AG09319 (cell line): ENCODE data around the gene RAD51B.

Source experiments
- DNase-seq: peaks from one replicate; pipeline ENCODE4 v3.0.0-alpha.2; 2010; ENCODE audit warnings: low read depth; ENCODE audit errors: extremely low read depth
- TF ChIP-seq, protein P1 (sequence below): IDR thresholded peaks from 2 replicates; pipeline ENCODE4 v1.5.1; 2011; ENCODE audit warnings: low read depth, mild to moderate bottlenecking, inconsistent platforms, low read length, moderate library complexity

RAD51B gene

GRCh38 chr14:68244262-68244980 is 424.8 kb downstream of the RAD51B start:
- DNase-seq, result no peak
- TF ChIP-seq, protein P1, sequence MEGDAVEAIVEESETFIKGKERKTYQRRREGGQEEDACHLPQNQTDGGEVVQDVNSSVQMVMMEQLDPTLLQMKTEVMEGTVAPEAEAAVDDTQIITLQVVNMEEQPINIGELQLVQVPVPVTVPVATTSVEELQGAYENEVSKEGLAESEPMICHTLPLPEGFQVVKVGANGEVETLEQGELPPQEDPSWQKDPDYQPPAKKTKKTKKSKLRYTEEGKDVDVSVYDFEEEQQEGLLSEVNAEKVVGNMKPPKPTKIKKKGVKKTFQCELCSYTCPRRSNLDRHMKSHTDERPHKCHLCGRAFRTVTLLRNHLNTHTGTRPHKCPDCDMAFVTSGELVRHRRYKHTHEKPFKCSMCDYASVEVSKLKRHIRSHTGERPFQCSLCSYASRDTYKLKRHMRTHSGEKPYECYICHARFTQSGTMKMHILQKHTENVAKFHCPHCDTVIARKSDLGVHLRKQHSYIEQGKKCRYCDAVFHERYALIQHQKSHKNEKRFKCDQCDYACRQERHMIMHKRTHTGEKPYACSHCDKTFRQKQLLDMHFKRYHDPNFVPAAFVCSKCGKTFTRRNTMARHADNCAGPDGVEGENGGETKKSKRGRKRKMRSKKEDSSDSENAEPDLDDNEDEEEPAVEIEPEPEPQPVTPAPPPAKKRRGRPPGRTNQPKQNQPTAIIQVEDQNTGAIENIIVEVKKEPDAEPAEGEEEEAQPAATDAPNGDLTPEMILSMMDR, result no peak

- DNase-seq, result no peak
- TF ChIP-seq, protein P1, result no peak
Observed at GRCh38 chr14:68245146-68246073, 425.8 kb downstream of the RAD51B start.

GRCh38 chr14:68246074-68246785 is 426.7 kb downstream of the RAD51B start:
- TF ChIP-seq, protein P1, result no peak
- no peak for DNase-seq

DNA sequence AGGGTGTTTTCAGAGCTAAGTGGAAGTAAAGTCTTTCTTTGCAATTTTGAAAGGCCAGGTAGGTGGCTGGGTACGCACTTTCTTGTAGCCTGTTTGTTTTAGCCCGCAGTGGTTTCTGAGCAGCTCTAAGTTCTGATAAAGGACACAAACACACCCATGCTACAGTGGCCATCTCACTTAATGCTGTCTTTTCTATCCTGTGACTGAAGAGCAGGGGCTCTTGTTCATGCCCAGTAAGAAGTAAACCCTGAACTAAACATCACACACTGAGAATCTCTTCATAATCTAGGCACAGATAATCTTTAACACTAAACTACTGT is 427.2 kb downstream of the RAD51B start:
- TF ChIP-seq, protein P1, result no peak
- no peak for DNase-seq

GRCh38 chr14:68247274-68247673 is 427.7 kb downstream of the RAD51B start:
- TF ChIP-seq, protein P1, result no peak
- no peak for DNase-seq

GRCh38 chr14:68247676-68248268 is 428.2 kb downstream of the RAD51B start:
- DNase-seq, result no peak
- TF ChIP-seq, protein P1, result no peak
